WERI-Rb-1 (cell line): ENCODE measurements around the gene PIGM.
"Not testable (repeated sequence)": the region's sequence is repeated elsewhere in the genome, so short reads cannot be mapped to it uniquely, and the experiment has no call there.

Experiments
- DNase-seq: peaks from one replicate; pipeline ENCODE4 v3.0.0-alpha.2; 2020
- H3K27ac ChIP-seq: fragments of 250-450 bp; sonication (Bioruptor Pico); 2 replicates; pipeline ENCODE4 v1.5.1; 2020; ENCODE audit warnings: mild to moderate bottlenecking, moderate library complexity
- H3K27me3 ChIP-seq: fragments of 250-450 bp; sonication (Bioruptor Pico); 2 replicates; pipeline ENCODE4 v1.5.1; 2021; ENCODE audit warnings: mild to moderate bottlenecking, low read depth, moderate library complexity; ENCODE audit not compliant: insufficient read depth, severe bottlenecking
- H3K36me3 ChIP-seq: fragments of 250-450 bp; sonication (Bioruptor Pico); 2 replicates; pipeline ENCODE4 v1.5.1; 2020; ENCODE audit warnings: mild to moderate bottlenecking, moderate library complexity
- H3K4me3 ChIP-seq: 2 replicates; pipeline ENCODE4 v1.5.1; 2011; ENCODE audit warnings: low read depth, mild to moderate bottlenecking, control low read depth, low read length
- H3K9me3 ChIP-seq: fragments of 250-450 bp; sonication (Bioruptor Pico); 2 replicates; pipeline ENCODE4 v1.5.1; 2021; ENCODE audit warnings: mild to moderate bottlenecking, moderate library complexity; ENCODE audit not compliant: severe bottlenecking
- CTCF ChIP-seq: IDR thresholded peaks from 2 replicates; pipeline ENCODE4 v1.5.1; 2011; ENCODE audit warnings: low read depth, mild to moderate bottlenecking, control low read depth, inconsistent platforms, low read length

Gene PIGM

DNA sequence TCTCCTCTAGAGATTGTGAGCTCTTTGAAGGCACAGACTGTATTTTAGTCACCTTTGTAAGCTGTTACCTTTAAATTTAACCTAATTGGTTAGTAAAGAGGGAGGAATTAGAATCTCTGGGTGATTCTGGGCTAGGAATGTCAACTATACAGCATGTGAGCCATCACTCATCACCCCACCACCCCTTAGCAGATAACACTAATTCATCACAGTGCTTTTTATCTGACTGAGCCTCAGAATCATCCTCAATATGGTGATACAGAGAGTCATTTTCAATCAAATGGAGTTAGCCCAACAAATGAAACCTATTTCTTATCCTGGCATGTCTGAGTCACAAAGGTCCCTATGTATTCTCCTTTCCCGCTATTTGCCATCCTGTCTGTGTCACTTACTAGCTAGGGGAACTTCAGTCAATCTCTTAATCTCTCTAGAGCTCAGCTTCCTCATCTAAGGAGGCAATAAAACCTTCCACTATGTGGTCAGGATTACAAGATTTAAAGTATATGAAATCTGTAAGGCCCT, 24.9 kb upstream of the PIGM start:
- Histone ChIP-seq H3K9me3 (no peaks in the 10 kb centered on the region), H3K27me3 (no peaks in the 10 kb centered on the region), H3K36me3 (no peaks in the 10 kb centered on the region), H3K27ac (no peak overlapping the region), H3K4me3 (no peak overlapping the region)
- DNase-seq, result no peak
- no peak for TF ChIP-seq CTCF

DNA sequence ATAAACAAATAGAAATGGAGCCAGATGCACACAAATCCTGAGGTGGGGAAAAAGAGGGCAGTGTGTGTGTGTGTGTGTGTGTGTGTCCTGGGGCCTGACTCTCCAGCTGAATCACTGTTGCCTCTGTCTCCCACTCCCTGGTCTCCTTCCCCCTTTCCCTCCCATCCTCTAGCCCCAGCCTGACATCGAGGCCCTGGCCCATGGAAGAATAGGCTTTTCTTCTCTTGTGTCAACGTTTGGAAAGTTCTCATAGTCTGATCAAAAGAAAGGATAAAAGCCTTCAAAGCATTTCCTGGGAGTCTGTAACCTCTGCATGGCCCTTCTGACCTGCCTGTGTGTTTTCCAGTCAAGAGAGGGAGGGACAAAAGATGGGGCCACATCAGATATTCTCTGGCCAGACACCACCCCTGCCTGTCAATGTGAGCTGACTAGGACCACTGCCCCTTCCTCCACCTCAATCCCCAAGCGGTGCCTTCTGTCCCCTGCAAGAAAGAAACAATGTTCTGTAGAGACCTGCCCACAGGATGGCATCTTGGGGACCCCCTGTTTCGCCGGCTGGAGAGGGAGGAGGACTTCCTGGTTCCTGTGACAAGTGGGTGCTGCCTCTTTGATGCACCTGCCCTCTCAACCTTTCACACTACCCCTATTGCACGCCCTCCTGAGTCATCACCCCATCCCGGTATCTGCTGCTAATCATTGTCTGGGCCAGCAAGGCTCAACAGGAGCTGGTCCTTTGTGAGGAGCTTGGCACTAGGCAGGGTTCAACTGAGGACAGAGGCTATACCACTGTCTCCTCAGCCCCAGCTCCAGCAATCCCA, 22.0 kb upstream of the PIGM start:
- Histone ChIP-seq H3K27me3 (peaks cover 7% of the 10 kb centered on the region), H3K27ac (no peak overlapping the region), H3K4me3 (no peak overlapping the region), H3K9me3 (no peaks in the 10 kb centered on the region), H3K36me3 (no peaks in the 10 kb centered on the region)
- DNase-seq, result no peak
- TF ChIP-seq CTCF, result no peak

DNA sequence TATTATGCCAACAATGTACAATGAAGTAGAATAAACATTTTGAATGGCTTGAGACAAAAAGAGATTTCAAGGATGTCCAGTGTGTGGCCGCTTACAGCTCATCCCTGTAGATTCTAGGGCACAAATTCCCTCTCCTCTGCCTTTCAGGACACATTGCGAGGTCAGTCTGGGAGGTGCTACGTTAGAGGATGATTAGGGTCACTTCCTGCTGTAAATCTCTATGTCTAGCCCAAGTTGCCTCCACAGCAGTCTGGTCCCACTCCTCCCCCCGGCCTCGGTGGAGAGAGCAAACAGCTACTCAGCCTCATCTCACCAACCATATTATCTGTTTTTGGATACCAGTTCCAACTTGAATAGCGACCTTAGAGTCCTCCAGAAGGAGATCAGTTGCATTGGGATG, 21.1 kb upstream of the PIGM start:
- TF ChIP-seq CTCF, result no peak
- Histone ChIP-seq H3K27me3 (peaks cover 9% of the 10 kb centered on the region), H3K27ac (no peak overlapping the region), H3K36me3 (no peaks in the 10 kb centered on the region), H3K4me3 (no peak overlapping the region), H3K9me3 (no peaks in the 10 kb centered on the region)
- no peak for DNase-seq

DNA sequence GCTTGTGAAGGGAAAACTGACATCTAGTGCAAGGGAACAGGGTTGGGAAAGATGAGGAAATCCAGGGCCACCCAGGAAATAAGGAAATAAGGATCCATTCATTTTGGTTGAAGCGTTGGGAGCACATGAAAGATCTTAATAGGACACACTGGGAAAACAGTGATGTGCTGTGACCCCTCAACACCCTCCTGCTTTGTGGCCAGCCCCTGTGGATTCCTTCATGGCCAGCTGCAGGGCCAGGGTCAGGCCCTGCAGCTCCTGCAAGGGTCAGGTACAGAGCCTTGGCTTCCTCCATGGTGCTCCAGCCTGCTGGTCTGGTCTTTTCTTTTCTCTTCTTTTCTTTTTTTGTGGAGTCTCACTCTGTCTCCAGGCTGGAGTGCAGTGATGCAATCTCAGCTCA, 18.8 kb upstream of the PIGM start:
- no peaks in the 10 kb centered on the region for H3K36me3 ChIP-seq
- no peak overlapping the region for H3K4me3 ChIP-seq
- no peak for TF ChIP-seq CTCF
- peaks cover 30% of the 10 kb centered on the region for H3K27me3 ChIP-seq
- no peak overlapping the region for H3K27ac ChIP-seq
- DNase-seq, result no peak
- no peaks in the 10 kb centered on the region for H3K9me3 ChIP-seq

DNA sequence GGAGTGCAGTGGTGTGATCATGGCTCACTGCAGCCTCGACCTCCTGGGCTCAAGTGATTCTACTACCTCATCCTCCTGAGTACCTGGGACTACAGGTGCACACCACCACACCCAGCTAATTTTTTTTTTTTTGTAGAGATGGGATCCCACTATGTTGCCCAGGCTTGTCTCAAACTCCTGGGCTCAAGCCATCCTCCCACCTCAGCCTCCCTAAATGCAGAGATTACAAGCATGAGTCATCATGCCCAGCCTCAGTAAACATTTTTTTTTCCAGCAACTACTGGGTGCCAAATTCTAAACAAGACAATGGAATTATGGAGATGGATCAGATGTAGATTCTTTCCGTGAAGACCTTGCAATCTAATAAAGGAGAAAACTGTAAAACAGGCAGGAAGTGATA, 18.4 kb upstream of the PIGM start:
- H3K4me3 ChIP-seq, H3K9me3 ChIP-seq, DNase-seq, H3K27ac ChIP-seq, H3K36me3 ChIP-seq: not testable (repeated sequence)
- H3K27me3 ChIP-seq, result peaks cover 33% of the 10 kb centered on the region

DNA sequence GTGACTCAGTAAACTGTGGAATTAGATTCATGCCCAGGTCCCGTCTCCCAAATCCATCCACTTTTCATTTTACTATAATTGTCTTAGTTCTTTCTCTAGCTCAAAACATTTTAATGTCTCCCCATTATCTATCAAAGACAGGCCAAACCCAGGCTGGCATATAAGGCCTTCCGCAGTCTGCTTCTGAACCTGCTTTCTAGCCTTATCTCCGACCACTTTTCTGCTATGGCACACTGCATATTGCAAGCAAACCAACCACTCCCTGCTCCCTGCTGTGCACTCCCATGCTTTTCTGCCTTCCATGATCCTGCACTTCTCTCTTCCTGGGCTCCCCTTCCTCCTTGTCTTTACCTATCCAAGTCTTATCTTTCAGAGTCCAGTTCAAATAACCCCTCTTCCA, 17.3 kb upstream of the PIGM start:
- peaks cover 44% of the 10 kb centered on the region for H3K27me3 ChIP-seq
- no peaks in the 10 kb centered on the region for H3K36me3 ChIP-seq
- no peak for TF ChIP-seq CTCF
- H3K9me3 ChIP-seq, result no peaks in the 10 kb centered on the region
- H3K27ac ChIP-seq, result no peak overlapping the region
- DNase-seq, result no peak
- H3K4me3 ChIP-seq, result no peak overlapping the region
